Lung (tissue), 4 donors: ENCODE data around the gene ONECUT2. TPM values are rescaled to one million over a fixed set of nuclear protein-coding genes. Genes with fewer than 3 reads are reported as not detected.

ENCODE experiments used
- polyA plus RNA-seq, 2 donors: library from polyadenylated mRNA; stranded (reverse); fragments of 200-250 nt; gene quantifications; one replicate each; pipeline ENCODE4 v1.2.1, GENCODE V29; 2013
- total RNA-seq, 2 donors: library from RNA; depleted of rRNA in 1 of 2; stranded (reverse); fragments of >200 nt in 1 of 2; gene quantifications; one replicate each; pipeline ENCODE4 v1.2.1, GENCODE V29; 2014 to 2021
- donor health status: Bipolar disorder and iron deficiency.
- donor health status: healthy.
- donor health status: DM: yes; HTN: yes; CAD: no.

The ONECUT2 gene
- total and polyA plus RNA-seq, 4 donors: 0.01 to 0.06 (median 0.02) TPM; not detected in 1

Other genes with a start within 250 kb of the ONECUT2 start
- gene ST8SIA3, start 82.8 kb upstream of the ONECUT2 start, total RNA-seq: under 1 TPM; 0.03 to 0.17 TPM
- under 1 TPM; under 0.01 to 0.01 TPM for gene ST8SIA3, start 82.8 kb upstream of the ONECUT2 start, polyA plus RNA-seq
- 100 to 1,000 TPM in 1 of 2 donors, 10 to 100 TPM in 1; 28.3 to 107 TPM for gene FECH, start 151.3 kb downstream of the ONECUT2 start, total RNA-seq
- 10 to 100 TPM in 1 of 2 donors, 1 to 10 TPM in 1; 4.5 to 12.5 TPM for gene FECH, start 151.3 kb downstream of the ONECUT2 start, polyA plus RNA-seq
- 100 to 1,000 TPM in 1 of 2 donors, 10 to 100 TPM in 1; 86.4 to 103 TPM for gene NARS1, start 186.5 kb downstream of the ONECUT2 start, total RNA-seq
- 10 to 100 TPM; 81.1 to 88.6 TPM for gene NARS1, start 186.5 kb downstream of the ONECUT2 start, polyA plus RNA-seq